Measurements from ENCODE around the gene RNF212.

DNA sequence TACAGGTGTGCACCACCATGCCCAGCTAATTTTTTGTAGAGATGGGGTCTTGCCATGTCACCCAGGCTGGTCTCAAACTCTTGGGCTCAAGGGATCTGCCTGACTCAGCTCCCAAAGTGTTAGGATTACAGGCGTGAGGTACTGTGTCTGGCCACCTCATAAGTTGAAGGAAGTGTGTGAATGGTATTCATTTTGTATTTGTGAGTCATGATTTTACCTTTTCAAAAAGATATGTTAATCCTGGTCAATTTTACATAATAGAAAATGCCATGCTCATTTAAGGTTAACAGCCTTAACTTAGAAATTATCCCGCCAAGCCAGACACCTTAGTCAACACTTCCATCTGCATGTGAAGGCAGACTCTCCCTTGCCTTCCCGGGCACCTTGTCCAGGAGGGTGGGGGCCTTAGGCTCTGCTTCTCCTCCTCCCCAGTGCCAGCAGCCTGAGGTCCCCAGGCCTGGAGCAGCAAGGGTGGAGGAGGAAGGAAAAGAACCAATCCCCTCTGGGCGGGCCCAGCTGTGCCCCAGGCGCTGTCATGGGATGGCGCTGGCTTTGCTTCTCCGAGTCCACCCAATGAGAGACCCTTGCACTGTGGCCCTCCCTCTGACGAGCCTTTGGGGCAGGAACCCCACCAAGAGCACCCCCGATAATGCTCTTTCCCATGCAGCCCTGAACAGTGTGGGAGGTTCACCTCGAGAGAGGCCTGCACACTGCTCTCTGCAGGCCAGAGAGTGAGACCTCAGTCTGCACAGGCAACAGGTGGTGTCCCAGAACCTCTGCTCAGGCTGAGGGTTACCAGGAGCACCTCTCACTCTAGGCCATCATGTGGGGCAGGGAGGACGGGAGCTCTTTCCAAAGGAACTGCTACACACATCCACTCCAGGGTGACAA lies 37.3 kb downstream of the RNF212 start:
- TF ChIP-seq, protein P1, sequence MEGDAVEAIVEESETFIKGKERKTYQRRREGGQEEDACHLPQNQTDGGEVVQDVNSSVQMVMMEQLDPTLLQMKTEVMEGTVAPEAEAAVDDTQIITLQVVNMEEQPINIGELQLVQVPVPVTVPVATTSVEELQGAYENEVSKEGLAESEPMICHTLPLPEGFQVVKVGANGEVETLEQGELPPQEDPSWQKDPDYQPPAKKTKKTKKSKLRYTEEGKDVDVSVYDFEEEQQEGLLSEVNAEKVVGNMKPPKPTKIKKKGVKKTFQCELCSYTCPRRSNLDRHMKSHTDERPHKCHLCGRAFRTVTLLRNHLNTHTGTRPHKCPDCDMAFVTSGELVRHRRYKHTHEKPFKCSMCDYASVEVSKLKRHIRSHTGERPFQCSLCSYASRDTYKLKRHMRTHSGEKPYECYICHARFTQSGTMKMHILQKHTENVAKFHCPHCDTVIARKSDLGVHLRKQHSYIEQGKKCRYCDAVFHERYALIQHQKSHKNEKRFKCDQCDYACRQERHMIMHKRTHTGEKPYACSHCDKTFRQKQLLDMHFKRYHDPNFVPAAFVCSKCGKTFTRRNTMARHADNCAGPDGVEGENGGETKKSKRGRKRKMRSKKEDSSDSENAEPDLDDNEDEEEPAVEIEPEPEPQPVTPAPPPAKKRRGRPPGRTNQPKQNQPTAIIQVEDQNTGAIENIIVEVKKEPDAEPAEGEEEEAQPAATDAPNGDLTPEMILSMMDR (IDR thresholded peaks at IDR 0.05), result no peak
- no peak for TF ChIP-seq POLR2A (IDR thresholded peaks at IDR 0.05)

Measured in uterus (tissue), 2 donors.